ENCODE results near the gene NSD2.

Gene NSD2

DNA sequence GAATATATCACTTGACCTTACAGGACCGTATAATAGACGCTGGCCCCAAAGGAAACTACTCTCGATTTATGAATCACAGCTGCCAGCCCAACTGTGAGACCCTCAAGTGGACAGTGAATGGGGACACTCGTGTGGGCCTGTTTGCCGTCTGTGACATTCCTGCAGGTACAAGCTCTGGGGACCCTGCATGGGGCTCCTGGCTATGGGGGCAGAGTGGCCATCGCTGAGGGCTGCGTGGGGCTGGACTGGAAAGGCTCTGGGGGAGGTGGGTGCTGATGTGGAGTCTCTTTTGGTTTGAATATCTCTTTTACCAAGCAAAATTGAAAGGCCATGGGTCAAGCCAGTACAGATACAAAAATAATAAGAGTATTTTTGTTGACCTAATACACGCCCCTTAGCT, 103.6 kb downstream of the NSD2 start:
- DNase-seq: no peak

DNA sequence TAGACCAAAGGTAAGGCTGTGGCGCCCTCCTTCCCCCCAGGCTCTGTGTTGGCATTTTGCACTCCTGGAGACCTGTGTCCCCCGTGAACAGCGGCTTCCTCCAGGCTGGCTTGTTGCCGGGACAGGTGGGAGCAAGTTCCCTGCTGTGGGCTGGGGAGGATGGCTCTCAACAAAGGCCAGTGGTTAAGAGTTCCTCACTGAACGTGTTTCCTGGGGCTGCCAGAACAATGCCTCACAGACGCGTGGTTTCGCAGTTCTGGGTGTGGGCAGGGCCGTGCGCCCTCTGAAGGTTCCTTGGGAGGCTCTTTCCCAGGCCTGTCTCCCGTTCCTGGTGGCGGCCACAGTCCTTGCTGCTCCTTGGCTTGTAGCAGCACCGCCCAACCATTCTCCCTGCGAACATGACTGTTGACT, 104.2 kb downstream of the NSD2 start:
- DNase-seq: no peak

DNA sequence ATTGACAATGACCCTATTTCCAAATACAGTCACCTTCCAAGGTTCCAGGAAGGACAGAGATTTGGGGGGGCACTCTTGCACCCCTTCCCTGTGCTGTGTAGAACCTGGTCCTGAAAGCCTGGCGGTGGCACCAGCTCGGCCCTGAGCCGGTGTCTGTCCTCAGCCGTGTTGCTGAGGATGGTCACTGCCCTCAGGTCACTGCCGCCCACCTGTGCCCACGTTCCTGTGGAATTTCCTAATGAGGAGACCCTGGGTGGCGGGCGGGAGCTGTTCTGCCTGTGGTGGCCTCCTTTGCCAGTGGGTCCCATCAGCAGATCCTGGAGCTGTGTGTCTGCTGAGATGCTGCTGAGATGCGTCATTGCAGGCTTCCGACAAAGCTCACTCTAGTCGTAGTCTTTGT, 104.7 kb downstream of the NSD2 start:
- DNase-seq: no peak

DNA sequence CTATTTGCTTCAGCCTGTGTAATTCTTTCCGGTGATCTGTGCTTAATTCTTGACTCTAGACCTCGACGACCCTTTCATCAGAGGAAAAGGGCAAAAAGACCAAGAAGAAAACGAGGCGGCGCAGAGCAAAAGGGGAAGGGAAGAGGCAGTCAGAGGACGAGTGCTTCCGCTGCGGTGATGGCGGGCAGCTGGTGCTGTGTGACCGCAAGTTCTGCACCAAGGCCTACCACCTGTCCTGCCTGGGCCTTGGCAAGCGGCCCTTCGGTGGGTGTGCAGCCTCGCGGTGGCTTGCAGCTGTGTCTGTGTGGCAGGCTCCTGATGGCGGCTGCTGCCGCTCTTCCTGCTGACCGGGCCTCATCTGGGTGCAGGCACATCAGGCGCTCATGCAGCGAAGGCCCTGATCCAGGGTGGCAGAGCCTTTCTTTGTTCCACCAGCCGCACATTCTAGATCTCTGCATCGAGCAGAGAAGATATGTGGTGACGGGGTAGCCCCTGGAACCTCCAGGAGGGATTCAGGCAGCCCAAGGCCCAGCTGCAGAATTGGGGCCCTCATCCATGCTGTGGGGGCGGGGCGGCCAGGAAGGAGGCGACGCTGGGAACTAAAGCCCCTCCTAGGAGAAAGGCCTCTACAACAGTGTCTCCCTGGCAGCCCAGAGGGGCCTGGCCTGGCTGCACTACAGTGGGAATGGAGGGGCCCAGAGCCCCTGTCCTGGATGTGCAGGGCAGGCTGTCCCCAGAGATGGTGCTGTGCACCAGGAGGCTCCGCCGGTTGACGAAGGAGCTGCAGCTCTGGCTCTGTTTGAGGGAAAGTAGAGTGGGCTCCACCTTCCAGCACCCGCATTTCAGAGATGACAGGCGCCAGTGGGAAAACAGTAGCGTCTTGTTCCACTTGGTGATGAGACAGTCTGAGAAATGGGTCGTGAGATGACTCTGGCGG, 105.5 kb downstream of the NSD2 start:
- no peak for DNase-seq

DNA sequence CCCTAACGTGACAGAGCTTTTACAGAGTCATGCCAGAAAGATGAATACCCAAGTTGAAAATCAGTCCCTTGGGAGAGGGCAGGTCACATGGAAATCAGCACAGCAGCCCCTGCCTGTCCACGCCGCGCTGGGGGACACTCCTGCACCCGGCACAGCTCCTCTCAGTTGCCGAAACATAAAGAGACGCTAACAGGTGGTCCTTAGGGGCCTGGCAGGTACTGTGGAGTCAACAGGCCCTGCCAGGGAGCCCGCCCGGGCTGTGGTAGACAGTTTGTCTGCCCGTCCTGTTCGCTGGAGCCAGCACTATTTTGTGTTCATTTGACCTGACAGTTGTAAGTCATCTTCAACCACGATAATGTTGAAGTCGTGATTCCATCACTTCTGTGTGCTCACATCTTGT, 107.0 kb downstream of the NSD2 start:
- no peak for DNase-seq

DNA sequence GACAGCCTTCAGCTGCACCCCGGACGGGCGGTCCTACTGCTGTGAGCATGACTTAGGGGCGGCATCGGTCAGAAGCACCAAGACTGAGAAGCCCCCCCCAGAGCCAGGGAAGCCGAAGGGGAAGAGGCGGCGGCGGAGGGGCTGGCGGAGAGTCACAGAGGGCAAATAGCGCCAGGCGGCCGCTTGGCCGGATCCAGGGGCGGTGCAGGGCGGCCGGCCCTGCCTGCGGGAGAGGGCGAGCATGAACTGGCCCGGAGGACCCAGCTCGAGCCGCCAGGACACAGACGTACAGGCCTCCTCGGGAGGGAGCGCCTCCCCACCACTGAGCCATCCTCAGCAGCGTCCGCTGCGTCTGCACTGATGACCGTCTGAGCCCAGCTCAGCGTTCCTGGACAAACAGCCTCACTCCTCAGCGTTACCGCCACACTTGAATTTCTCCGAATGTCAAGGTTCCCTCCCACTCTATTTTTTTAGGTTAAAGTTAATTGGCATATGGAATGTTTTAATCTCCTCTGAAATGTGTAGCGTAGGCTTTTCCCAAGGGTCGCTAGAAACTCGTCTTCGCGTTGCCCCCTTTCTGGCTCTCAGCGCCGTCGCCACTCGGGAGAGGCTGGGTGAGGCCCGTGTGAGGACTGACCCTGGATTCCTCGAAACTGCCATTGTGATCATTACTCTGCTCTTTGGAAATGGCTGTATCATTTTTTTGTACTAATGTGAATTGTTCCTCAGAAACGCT, 107.7 kb downstream of the NSD2 start:
- DNase-seq: no peak

DNA sequence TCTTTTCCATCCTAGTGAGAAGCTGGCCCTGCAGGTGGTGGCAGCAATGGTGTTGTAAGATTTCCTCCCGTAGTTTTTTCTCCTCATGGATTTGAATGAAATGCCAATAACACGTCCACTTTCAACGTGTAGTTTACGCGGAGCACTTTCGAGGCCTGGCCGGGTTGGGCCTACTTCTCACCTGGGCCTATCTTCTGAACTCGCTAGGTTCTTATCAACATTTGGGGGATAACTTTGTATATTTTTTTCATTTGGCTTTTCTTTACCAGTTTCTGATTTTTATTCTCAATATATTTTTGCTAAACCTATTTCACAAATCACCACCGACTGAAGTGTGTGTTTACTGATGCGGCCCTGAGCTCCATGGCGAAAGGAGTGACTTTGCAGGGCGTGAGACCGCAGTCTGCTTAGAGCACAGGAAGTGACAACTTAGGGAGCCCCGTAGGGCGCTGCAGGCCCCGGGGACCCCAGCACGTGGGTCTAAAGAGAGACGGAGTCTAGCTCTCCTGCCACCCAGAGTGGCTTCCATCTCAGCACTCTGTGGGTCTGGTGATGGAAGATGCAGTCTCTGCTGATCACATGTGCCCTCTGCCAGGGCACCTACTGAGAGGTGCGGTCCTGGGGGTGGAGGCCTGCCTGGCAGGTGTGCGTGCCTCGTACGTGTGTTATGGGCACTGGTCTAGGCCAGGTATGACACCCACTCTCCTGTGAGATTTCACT, 108.4 kb downstream of the NSD2 start:
- no peak for DNase-seq

DNA sequence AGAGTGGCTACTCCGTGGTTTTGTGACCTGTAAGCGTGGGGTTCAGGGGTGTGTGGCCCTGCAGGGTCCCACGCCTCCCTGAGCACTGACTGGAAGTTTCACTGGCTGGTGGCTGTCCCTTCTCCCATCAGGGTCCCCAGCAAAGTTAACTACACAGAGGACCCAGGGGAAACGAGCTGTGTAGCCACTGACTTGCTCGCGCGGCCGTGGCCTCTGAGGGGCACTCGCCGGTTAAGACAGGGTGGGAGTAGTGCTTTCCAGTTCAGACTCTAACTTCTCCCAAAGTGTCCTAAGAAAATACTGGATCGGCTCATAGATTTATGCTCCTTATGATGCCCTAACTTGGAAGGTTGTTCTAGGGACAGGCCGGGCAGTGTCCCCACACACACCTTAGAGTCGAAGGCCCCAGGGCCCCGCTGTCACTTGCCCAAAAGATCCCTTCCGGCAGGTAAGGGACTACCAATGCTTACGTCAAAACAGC, 109.4 kb downstream of the NSD2 start:
- no peak for DNase-seq

DNA sequence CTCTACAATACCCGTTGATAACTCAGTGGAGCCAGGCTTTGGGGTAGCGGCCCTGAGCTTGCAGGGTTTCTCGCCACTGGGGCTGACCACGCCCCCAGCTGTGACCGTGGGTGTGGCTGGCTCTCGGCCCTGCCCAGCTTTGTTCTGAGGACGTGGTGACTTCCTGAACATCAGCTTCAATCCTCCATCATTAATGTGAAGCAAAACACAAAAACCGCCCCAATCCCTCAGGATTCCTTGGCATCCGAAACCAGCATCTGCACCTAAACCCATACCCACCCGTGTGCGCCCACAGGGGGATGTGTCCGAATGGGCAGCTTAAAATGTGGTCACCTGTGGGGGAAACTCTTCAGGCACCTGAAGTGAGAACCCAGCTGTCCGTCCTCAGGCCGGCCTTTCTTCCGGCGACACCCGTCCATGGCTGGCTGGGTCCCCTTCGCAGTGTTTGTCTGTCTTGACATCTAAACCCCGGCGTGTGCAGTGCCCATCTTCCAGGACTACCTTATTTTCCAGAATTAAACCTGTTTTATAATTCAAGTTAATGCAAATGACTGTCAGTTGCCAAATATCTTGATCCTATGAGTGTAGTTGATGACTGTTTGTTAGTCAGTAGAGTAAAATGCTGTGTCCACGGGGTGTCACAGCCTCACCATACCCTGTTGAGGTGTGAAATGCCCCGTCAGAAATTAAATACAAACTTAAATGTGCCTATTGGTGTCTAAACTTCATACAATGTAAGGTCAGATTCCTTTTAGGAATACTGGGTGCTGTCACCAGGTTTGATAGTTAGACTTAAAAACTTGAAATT, 110.3 kb downstream of the NSD2 start:
- DNase-seq: peak in 1 of 2 donors; percentile 14

DNA sequence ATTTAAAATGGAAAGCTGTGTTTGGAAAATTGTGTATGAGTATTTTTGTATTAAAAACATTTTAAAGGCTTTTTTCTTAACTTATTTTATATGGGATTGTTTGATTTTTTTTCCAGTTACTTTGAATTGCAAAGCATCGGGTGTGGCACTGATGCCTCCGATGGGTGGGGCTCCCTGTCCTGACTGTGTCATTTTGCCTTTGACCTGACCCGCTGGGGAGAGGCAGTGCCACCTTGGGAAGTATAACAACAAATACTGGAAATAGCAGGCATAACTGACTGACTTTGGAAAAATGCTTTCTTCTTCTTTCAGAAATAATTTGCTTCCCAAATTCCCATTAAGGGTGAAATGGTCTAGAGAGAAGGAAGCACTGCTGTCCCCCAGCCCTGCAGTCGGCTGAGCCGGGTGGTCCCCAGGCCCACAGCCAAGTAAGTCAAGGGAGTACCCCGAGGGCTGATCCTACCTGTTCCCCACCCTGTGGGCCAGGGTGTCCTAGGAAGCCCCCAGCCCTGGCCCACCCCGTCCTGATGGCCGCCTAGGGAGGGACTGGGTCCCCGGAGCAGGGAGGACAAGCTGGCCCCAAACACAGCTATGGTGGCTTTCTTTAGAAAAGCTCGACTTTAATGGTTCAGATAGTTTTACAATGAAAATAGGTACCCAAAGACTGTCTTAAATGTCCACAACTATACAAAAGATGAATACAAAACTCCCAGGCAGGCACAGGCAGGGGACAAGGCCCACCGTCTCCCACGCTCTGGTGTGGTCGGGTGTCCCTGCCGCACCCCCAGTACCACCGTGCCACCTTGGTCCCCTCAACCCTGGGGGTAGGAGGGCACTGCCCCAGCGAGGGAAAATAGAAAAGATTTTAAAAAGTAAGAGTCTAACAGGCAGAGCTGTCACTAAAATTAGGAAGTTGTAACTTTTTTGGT, 111.2 kb downstream of the NSD2 start:
- no peak for DNase-seq

DNA sequence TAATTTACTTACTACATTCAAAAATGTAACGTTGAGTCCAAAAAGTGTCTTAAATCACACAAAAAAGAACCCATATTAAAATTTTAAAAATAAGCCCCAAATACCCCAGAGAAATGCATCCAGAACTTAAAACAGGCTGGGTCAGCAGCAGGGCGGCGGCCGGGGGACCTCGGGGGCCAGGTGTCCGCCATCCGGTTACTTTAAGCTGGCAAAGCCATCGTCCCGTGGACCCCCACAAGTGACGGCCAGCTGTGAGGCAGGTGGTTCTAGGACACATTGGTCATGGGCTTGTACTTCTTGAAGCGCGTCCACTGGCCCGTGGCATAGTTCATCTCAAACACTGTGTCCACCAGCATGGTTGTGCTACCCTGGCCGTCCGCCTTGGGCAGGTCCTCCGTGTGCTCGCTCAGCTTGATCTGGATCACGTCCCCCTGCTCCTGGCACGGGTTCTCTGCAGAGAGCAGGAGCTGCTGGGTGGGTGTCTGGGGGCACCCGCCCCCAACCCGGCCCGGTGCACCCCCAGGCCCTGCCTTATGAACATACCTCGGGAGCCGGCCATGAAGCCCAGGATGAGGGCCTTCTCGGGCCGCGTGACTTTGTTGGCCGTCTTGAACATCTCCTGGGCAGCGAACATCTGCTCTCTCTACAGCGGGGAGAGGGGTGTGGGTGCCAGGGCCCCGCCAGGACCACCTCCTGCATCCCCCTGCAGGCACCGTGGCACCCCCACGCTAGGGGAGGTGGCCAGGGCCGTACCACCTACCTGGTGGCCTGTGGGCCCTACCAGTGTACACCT, 112.1 kb downstream of the NSD2 start:
- no peak for DNase-seq

DNA sequence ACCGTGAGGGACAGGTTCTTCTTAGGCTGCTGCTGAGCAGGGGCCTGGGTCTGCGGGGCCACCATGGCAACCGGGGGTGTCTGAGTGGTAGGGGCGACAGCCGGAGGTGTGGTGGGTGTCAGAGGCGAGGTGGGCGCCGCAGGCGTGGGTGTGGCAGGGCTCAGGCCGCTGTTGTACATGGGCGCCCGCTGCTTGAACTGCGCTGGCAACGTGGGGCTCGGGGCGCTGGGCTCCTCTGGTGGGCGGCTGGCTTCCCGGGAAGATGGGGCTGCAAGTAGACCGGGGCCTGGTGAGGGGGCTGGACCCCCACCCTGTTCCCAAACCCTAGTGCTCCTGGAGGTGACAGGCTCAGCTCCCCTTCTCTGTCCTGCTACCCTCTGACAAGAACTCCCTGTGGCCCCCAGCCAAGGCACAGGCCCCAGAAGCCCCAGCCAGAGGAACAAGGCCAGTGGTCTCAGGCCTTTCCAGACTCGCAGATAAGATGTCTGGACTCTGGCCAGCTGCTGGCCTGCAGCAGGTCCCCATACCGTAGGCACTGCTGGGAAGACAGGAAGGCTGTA, 112.7 kb downstream of the NSD2 start:
- no peak for DNase-seq

DNA sequence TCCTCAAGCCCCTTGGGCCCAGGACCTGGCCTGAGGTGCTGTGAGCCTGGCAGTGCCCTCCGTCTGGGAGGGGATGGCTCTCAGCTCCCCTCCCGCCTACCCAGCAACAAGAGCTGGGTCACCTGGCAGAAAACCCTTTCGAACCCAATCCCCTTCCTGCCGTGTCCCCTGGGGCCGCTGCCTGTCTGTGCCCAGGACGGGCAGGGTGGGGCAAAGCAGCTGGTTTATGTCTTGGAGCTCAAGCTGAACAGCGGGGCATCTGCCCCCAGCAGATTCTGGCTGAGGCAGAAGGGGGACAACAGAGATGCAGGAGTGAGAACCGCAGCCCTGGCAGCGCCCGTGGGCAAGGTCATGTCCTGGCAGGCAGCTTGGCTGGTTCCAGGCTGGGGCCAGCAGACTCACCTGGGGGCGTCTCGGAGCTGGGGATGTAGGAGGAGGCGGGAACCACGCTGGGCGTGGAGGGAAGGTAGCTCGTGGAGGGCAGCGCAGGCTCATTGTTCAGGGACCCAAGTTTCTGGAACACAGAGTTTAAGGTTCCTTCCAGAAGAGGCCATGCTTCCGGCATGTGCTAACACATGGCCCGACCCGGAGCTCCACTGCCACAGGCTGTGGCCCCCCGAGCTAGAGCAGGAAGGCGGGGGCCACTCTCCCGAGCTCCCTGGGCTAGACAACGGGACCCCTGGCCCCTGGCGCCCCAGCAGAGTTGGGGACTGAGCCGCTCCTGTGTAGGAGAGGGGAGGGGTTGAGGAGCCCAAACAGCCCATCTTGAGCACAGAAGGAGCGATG, 113.4 kb downstream of the NSD2 start:
- DNase-seq: no peak

DNA sequence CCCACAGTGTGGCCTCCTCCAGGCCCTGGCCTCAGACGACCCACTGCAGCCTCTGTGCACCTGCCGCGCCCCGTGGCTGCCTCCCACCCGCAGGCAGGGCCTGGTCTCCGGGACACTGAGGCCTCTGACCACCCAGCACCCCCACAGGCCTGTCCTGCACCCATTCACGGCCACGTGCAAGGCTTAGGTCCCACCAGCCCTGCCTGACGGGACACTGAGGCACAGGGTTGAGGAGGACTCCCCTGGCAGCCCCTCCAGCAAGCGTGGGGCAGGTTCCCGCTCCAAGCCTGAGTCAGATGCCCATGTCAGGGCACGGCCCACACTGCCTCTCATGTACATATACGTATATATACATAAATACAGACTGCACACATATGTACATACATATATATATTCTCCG, 114.1 kb downstream of the NSD2 start:
- no peak for DNase-seq

DNA sequence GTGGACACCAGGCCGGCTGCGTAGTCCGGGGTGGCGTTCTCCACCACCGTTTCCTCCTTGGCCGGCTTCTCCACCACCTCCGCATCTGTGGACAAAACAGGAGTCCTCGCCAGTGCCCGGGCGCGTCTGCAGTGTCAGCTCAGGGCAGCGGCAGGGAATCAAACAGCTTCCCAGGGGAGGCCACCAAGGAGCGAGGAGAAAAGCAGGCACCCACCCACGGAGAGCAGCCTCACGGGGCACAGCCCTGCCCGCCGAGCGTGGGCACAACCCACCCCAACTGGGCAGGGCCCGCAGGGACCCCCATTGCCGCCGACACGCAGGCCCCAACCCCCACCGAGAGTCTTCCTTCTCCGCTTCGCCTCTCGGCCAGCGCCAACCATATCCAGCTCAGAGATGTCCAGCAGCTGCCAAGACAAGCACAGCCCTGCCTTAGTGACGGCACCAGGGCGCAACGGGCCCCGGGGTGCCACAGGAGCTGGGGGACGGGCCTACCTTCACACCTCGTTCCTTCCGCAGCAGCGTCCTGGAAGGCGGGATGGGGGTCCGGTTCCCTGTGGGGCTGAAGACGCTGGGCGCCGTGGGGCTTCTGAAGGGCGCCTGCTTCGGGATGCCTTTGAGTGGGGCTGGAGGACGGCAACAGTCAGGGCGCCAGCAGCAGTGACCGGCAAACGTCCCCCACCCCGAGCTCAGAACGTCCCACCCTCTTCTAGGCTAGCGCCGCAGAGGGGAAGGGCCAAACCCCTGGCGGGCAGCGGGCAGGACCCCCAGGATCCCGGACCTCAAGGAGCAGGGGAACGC, 114.8 kb downstream of the NSD2 start:
- DNase-seq: no peak

DNA sequence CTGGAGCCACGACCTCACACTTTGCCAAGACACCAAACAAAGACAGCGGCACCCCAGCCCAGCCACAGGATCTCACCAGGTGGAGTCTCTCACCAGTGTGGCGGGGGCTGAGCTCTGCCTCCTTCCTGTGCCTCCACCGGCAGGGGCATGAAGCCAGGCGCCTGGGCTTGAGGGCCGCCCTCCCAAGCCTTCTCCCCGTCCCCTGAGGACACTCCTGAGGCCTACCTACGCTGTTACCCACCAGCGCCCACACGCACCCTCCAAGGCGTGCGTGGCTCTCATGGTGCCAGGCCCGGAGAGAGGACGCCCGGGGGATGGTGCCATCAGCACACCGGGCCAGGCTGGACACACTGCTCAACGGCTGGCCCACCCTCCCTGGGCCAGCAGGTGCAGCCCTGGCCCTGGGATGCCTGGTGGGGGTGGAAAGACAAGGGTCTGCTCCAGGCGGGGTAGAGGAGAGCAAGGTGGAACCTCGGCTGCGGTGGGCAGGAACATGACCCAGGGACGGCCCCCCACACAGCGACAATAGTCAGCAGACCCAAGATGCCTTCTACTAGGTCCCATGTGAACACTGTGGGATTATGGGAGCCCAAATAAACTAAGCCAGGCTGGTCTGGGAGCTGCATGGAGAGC, 115.5 kb downstream of the NSD2 start:
- no peak for DNase-seq

DNA sequence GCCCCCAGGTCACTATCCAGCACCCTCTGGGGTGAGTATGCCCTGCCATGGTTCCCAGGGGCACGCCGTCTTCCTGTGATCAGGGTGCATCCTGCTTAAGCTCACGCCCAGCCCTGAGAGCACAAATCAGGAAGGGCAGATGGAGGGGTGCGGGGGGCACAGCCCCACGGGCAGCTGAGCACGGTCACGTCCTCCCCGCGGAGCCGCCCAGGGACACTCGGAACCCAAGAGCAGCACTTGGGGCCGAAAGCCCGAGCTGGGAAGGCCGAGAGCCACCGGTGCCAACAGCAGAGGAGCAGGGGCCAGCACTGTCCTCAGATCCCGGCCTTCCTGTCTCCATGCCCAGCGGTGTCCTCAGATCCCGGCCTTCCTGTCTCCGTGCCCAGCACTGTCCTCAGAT, 116.1 kb downstream of the NSD2 start:
- no peak for DNase-seq
